Measurements from ENCODE around the gene POLR1C. TPM values are rescaled to one million over a fixed set of nuclear protein-coding genes. Genes with fewer than 3 reads are reported as not detected.

Gene POLR1C
- total and polyA plus RNA-seq, 7 donors: 17.5 to 64.5 (median 24.7) TPM

DNA sequence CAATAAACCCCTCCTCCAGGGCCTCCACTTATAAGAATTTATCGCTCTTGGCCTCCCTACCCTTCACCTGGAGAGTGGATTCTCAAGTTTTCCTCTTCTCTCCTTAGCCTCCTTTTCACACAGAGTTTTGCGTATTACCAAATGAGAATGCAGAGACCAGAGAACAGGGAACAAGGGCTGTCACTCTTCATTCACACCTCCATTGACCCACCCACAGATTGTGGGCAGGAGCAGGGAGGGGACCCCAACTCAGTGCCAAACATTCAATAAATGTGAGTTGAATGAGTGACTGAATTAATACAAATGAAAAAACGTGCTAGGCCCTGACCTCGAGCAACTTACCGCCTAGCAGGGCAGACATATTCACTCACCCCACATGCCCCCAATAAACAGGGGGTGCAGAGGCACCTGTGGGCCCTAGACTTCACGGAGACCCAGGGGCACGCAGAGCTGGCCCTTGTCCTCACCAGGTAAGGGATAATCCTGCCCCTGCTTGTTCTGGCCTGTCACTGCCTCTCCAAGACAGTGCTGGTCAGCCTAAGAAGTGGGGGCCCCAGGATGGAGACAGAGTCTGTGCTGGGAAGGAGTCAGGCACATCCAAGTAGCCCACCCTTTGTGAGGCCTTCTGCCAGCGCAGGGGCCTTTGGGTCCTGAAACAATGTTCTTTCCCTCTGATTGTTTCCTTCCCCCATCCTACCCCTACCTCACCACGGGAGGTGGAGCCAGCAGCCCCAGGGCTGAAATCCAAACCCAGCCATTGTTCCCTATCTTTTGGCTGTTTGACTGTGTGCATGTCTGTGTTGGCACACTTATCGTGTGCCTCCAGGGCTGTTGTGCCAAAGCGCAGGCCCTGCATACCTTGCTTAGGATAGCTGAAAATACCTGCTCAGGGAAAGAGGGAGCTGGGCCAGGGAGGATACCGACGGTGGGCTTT is 47.9 kb upstream of the POLR1C start:
- H3K36me3 ChIP-seq (ENCODE audit: insufficient read depth in 1 of 2, low read depth in 1 of 2): no peaks in the 10 kb centered on the region
- H3K27me3 ChIP-seq (ENCODE audit: insufficient read depth in 3 of 3, low read length in 2 of 3): peaks cover 0 to 10% (median 0%) of the 10 kb centered on the region in 3 donors
- no peak for DNase-seq
- no peak overlapping the region for H3K4me3 ChIP-seq
- H3K27ac ChIP-seq: no peak overlapping the region
- no peak for ATAC-seq
- no peaks in the 10 kb centered on the region for H3K9me3 ChIP-seq
- no peaks in the 10 kb centered on the region for H3K4me1 ChIP-seq
- TF ChIP-seq CTCF (IDR thresholded peaks at IDR 0.05): no peak
- WGBS, 3 donors: 69 to 77% (median 72%) methylated on average over 13 of the region's 13 CpGs
- intact Hi-C loops (cut with DNase I): no loop called here

- Histone ChIP-seq H3K36me3 (ENCODE audit: insufficient read depth in 1 of 2, low read depth in 1 of 2) (no peaks in the 10 kb centered on the region), H3K9me3 (no peaks in the 10 kb centered on the region), H3K27me3 (ENCODE audit: insufficient read depth in 3 of 3, low read length in 2 of 3) (peaks cover 0 to 10% (median 0%) of the 10 kb centered on the region in 3 donors), H3K4me3 (no peak overlapping the region), H3K4me1 (no peaks in the 10 kb centered on the region), H3K27ac (no peak overlapping the region)
- WGBS, 3 donors: 85 to 91% (median 88%) methylated on average over 7 of the region's 7 CpGs
- TF ChIP-seq CTCF (IDR thresholded peaks at IDR 0.05): no peak
- ATAC-seq: no peak
- intact Hi-C loops (cut with DNase I): no loop called here
- DNase-seq: no peak
Measured at GRCh38 chr6:43469947-43470346, 46.9 kb upstream of the POLR1C start.

GRCh38 chr6:43471399-43471798 is 45.5 kb upstream of the POLR1C start:
- no peak for TF ChIP-seq CTCF (IDR thresholded peaks at IDR 0.05)
- intact Hi-C loops (cut with DNase I): no loop called here
- WGBS, 3 donors: 74 to 79% (median 75%) methylated on average over 1 of the region's 1 CpG

GRCh38 chr6:43472515-43472914 is 44.4 kb upstream of the POLR1C start:
- DNase-seq: no peak
- Histone ChIP-seq H3K4me1 (peaks cover 5% of the 10 kb centered on the region), H3K36me3 (ENCODE audit: insufficient read depth in 1 of 2, low read depth in 1 of 2) (no peaks in the 10 kb centered on the region), H3K27me3 (ENCODE audit: insufficient read depth in 3 of 3, low read length in 2 of 3) (no peaks in the 10 kb centered on the region), H3K4me3 (no peak overlapping the region), H3K27ac (no peak overlapping the region), H3K9me3 (no peaks in the 10 kb centered on the region)
- TF ChIP-seq CTCF (IDR thresholded peaks at IDR 0.05): no peak
- ATAC-seq: no peak
- WGBS, 3 donors: 94 to 96% (median 95%) methylated on average over 4 of the region's 4 CpGs
- intact Hi-C loops (cut with DNase I): no loop called here

More at GRCh38 chr6:43471399-43471798, 45.5 kb upstream of the POLR1C start:
- Histone ChIP-seq H3K4me1 (no peaks in the 10 kb centered on the region), H3K4me3 (no peak overlapping the region), H3K36me3 (ENCODE audit: insufficient read depth in 1 of 2, low read depth in 1 of 2) (no peaks in the 10 kb centered on the region), H3K9me3 (no peaks in the 10 kb centered on the region), H3K27ac (no peak overlapping the region), H3K27me3 (ENCODE audit: insufficient read depth in 3 of 3, low read length in 2 of 3) (no peaks in the 10 kb centered on the region)
- ATAC-seq (no peak), DNase-seq (no peak)
